Right lobe of liver (tissue), 6 donors: ENCODE results near the gene ENO3. TPM values are rescaled to one million over a fixed set of nuclear protein-coding genes. Genes with fewer than 3 reads are reported as not detected.

Experiments used
- ATAC-seq, 4 donors: fragments of 200-7000 bp; cut with Tn5 transposase; one replicate each; pipeline ENCODE4 v1.9.1; 2020; ENCODE audit warnings: mild to moderate bottlenecking in 4 of 4, moderate library complexity in 4 of 4
- DNase-seq, 3 donors: peaks; one replicate each; pipeline ENCODE4 v3.0.0-alpha.2; 2020
- H3K27ac ChIP-seq, 3 donors: fragments of 200-600 bp; one replicate each; pipeline ENCODE4 v1.8.0; 2022
- H3K27me3 ChIP-seq, 2 donors: fragments of 200-600 bp; one replicate each; pipeline ENCODE4 v1.8.0; 2022
- H3K36me3 ChIP-seq, 4 donors: fragments of 200-600 bp; sonication (generic) in 1 of 4; one replicate each; pipeline versions ENCODE4 v1.5.1 to v1.8.0; 2017 to 2022; ENCODE audit warnings: control low read depth in 1 of 4
- H3K4me1 ChIP-seq, 4 donors: fragments of 200-600 bp; sonication (generic) in 1 of 4; one replicate each; pipeline versions ENCODE4 v1.5.1 to v1.8.0; 2017 to 2022; ENCODE audit warnings: control low read depth in 1 of 4
- H3K4me3 ChIP-seq, 3 donors: fragments of 200-600 bp; one replicate each; pipeline ENCODE4 v1.8.0; 2022
- H3K9me3 ChIP-seq, 4 donors: fragments of 200-600 bp; sonication (generic) in 1 of 4; one replicate each; pipeline versions ENCODE4 v1.5.1 to v1.8.0; 2017 to 2022; ENCODE audit warnings: control low read depth in 1 of 4
- CTCF ChIP-seq, 4 donors: fragments of 200-600 bp in 3 of 4; fragments of 450-650 bp in 1 of 4; IDR thresholded peaks; one replicate each; pipeline versions ENCODE4 v1.5.1 to v1.8.0; 2016 to 2022; ENCODE audit warnings: antibody characterized with exemption in 4 of 4, mild to moderate bottlenecking in 2 of 4
- POLR2A ChIP-seq: fragments of 450-650 bp; IDR thresholded peaks from one replicate; pipeline ENCODE4 v1.6.1; 2017; ENCODE audit warnings: antibody characterized with exemption, mild to moderate bottlenecking
- WGBS: methylation state at CpG from one replicate; pipeline ENCODE4 v1.1.6; 2018; ENCODE audit warnings: low coverage, low lambda C conversion rate; ENCODE audit not compliant: insufficient coverage; ENCODE audit errors: missing lambda C conversion rate; 5-methylcytosine and 5-hydroxymethylcytosine counted together
- intact Hi-C, 2 donors: fragments of 100-400 bp; cut with DNase I; formaldehyde crosslinking; loops; one replicate each; pipeline versions ENCODE4 v1.11.2 to v1.14.1; 2022
- microRNA-seq, 2 donors: library from miRNA; unstranded; fragments of <30 nt; microRNA quantifications; one replicate each; pipeline ENCODE4, GENCODE V29; 2019 to 2020
- small RNA-seq, 2 experiments: library from RNA; depleted of rRNA; stranded (forward); fragments of <200 nt; gene quantifications; one replicate each; pipeline ENCODE3, GENCODE V24; 2016
- total RNA-seq, 6 experiments: library from RNA; depleted of rRNA in 2 of 6; stranded (reverse); fragments of >200 nt in 2 of 6; fragmentation: NEBNext Ultra II Directional in 3 of 6; extraction: Animal tissue kit (Norgen Biotek cat#: 25700) in 3 of 6; gene quantifications; one replicate each; pipeline versions ENCODE4 v1.1.0 to v1.2.4, GENCODE V29; 2016 to 2023
- donor health status: DM: no; HTN: yes; CAD: no.
- donor health status: DM: no; HTN: no; CAD: no.
- donor health status: DM: no; HTN: no; CAD: no.
- donor health status: DM: no; HTN: yes; CAD: no.
- donor health status: DM: no; HTN: yes; CAD: no.

ENO3 gene
- total RNA-seq, 6 experiments from 2014 or later, result 54.7 to 69.8 (median 58.7) TPM

- Histone ChIP-seq H3K9me3 (no peaks in the 10 kb centered on the region), H3K36me3 (peaks cover 7 to 77% (median 46%) of the 10 kb centered on the region in 4 donors), H3K4me3 (no peak overlapping the region), H3K27me3 (no peaks in the 10 kb centered on the region), H3K27ac (no peak overlapping the region), H3K4me1 (peaks cover 0 to 14% (median 6%) of the 10 kb centered on the region in 4 donors)
- DNase-seq, result peak in 1 of 3 donors; percentile 38
- WGBS, result 89% methylated on average over 10 of the region's 18 CpGs
- ATAC-seq, result no peak
- intact Hi-C loops, result no loop called here
- TF ChIP-seq POLR2A, result no peak
- no peak for TF ChIP-seq CTCF (IDR thresholded peaks at IDR 0.05)
Observed at GRCh38 chr17:5003214-5003867, 52.4 kb downstream of the ENO3 start.

Small RNAs within 50 kb of the gene (microRNA-seq; reads per million reads assigned to microRNA genes)
- gene MIR6864 (0 reads per million in 2 donors), gene MIR6865 (0 reads per million in 2 donors)

Small RNAs within 50 kb of the gene (small RNA-seq; reads per million reads assigned to genes)
- gene MIR6864 (0 to 0.10 reads per million in 2 experiments), gene MIR6865 (0 reads per million in 2 experiments)

Other genes with a start within 250 kb of the ENO3 start
- gene PELP1, start 247.0 kb upstream of the ENO3 start, total RNA-seq, result 10 to 100 TPM; 11.5 to 22.2 (median 16.1) TPM
- gene ARRB2, start 240.5 kb upstream of the ENO3 start, total RNA-seq, result 10 to 100 TPM; 18.2 to 38.6 (median 23.9) TPM
- 10 to 100 TPM in 5 of 6 experiments, 1 to 10 TPM in 1; 10.0 to 21.1 (median 16.2) TPM for gene MED11, start 219.7 kb upstream of the ENO3 start, total RNA-seq
- 1 to 10 TPM in 5 of 6 experiments, under 1 TPM in 1; 0.70 to 6.5 (median 1.9) TPM for gene ZMYND15, start 211.3 kb upstream of the ENO3 start, total RNA-seq
- 10 to 100 TPM; 13.3 to 69.6 (median 31.3) TPM for gene CXCL16, start 211.2 kb upstream of the ENO3 start, total RNA-seq
- 100 to 1,000 TPM in 3 of 6 experiments, 10 to 100 TPM in 3; 67.1 to 215 (median 112) TPM for gene TM4SF5, start 179.2 kb upstream of the ENO3 start, total RNA-seq
- gene VMO1, start 164.8 kb upstream of the ENO3 start, total RNA-seq, result 10 to 100 TPM in 1 of 6 experiments, 1 to 10 TPM in 5; 3.5 to 12.3 (median 5.2) TPM
- 10 to 100 TPM; 20.6 to 97.4 (median 60.9) TPM for gene GLTPD2, start 162.2 kb upstream of the ENO3 start, total RNA-seq
- gene PSMB6, start 155.0 kb upstream of the ENO3 start, total RNA-seq, result 100 to 1,000 TPM in 2 of 6 experiments, 10 to 100 TPM in 4; 68.8 to 136 (median 75.7) TPM
- gene PLD2, start 144.0 kb upstream of the ENO3 start, total RNA-seq, result 10 to 100 TPM in 3 of 6 experiments, 1 to 10 TPM in 3; 8.2 to 27.3 (median 10.8) TPM
- 10 to 100 TPM; 20.3 to 42.5 (median 28.0) TPM for gene MINK1, start 117.8 kb upstream of the ENO3 start, total RNA-seq
- gene C17orf107, start 51.6 kb upstream of the ENO3 start, total RNA-seq, result 1 to 10 TPM; 1.6 to 4.0 (median 3.2) TPM
- gene CHRNE, start 48.0 kb upstream of the ENO3 start, total RNA-seq, result 1 to 10 TPM; 1.4 to 2.9 (median 2.0) TPM
- gene GP1BA, start 18.8 kb upstream of the ENO3 start, total RNA-seq, result under 1 TPM in 3 of 6 experiments, not detected in 3; 0.13 to 0.20 (median 0.15) TPM
- gene SLC25A11, start 11.1 kb upstream of the ENO3 start, total RNA-seq, result 10 to 100 TPM; 32.6 to 64.2 (median 41.0) TPM
- 10 to 100 TPM; 52.1 to 73.5 (median 57.5) TPM for gene RNF167, start 10.9 kb upstream of the ENO3 start, total RNA-seq
- gene PFN1, start 2.6 kb upstream of the ENO3 start, total RNA-seq, result 1,000 to 10,000 TPM in 1 of 6 experiments, 100 to 1,000 TPM in 5; 221 to 1,037 (median 292) TPM
- gene SPAG7, start 16.7 kb downstream of the ENO3 start, total RNA-seq, result 10 to 100 TPM; 22.3 to 33.9 (median 26.4) TPM
- 10 to 100 TPM; 15.3 to 21.1 (median 17.7) TPM for gene CAMTA2, start 36.6 kb downstream of the ENO3 start, total RNA-seq
- gene INCA1, start 46.4 kb downstream of the ENO3 start, total RNA-seq, result 1 to 10 TPM in 2 of 6 experiments, under 1 TPM in 3, not detected in 1; 0.83 to 1.3 (median 0.97) TPM
- 100 to 1,000 TPM in 3 of 6 experiments, 10 to 100 TPM in 3; 59.8 to 112 (median 99.3) TPM for gene KIF1C, start 46.8 kb downstream of the ENO3 start, total RNA-seq
- under 1 TPM in 2 of 6 experiments, not detected in 4; 0.13 to 0.20 TPM for gene SLC52A1, start 84.3 kb downstream of the ENO3 start, total RNA-seq
- 1 to 10 TPM in 1 of 6 experiments, under 1 TPM in 5; 0.51 to 1.6 (median 0.87) TPM for gene ZFP3, start 127.3 kb downstream of the ENO3 start, total RNA-seq
- gene ZNF232, start 160.8 kb downstream of the ENO3 start, total RNA-seq, result 1 to 10 TPM; 3.3 to 5.0 (median 4.5) TPM
- gene USP6, start 164.9 kb downstream of the ENO3 start, total RNA-seq, result under 1 TPM in 2 of 6 experiments, not detected in 4; 0.02 to 0.07 TPM
- 1 to 10 TPM; 1.2 to 3.8 (median 2.2) TPM for gene ZNF594, start 240.7 kb downstream of the ENO3 start, total RNA-seq